Fibroblast of skin of left biceps (primary cell): ENCODE measurements around the gene RNASET2.

ENCODE experiments used
- DNase-seq, 2 experiments: peaks; one replicate each; pipeline ENCODE4 v3.0.0-alpha.2; 2013; ENCODE audit warnings: low read depth in 2 of 2

Gene RNASET2

GRCh38 chr6:166947251-166947650 is 9.1 kb downstream of the RNASET2 start:
- no peak for DNase-seq

- DNase-seq, result no peak
Measured at GRCh38 chr6:166946125-166946524, 10.2 kb downstream of the RNASET2 start.

GRCh38 chr6:166944666-166945256 is 11.6 kb downstream of the RNASET2 start:
- DNase-seq, result no peak

- no peak for DNase-seq
Measured at GRCh38 chr6:166942393-166943168, 13.8 kb downstream of the RNASET2 start.

- no peak for DNase-seq
Measured at GRCh38 chr6:166940643-166941068, 15.7 kb downstream of the RNASET2 start.

- no peak for DNase-seq
Measured at GRCh38 chr6:166939894-166940293, 16.5 kb downstream of the RNASET2 start.

- no peak for DNase-seq
Measured at GRCh38 chr6:166939345-166939744, 17.0 kb downstream of the RNASET2 start.

- DNase-seq, result no peak
Measured at GRCh38 chr6:166938704-166939103, 17.6 kb downstream of the RNASET2 start.

- no peak for DNase-seq
Measured at GRCh38 chr6:166938150-166938549, 18.2 kb downstream of the RNASET2 start.

- DNase-seq, result no peak
Measured at GRCh38 chr6:166937746-166938145, 18.6 kb downstream of the RNASET2 start.

- DNase-seq, result no peak
Measured at GRCh38 chr6:166936079-166936787, 20.1 kb downstream of the RNASET2 start.

GRCh38 chr6:166935353-166935752 is 21.0 kb downstream of the RNASET2 start:
- DNase-seq, result no peak

- no peak for DNase-seq
Measured at GRCh38 chr6:166934174-166934573, 22.2 kb downstream of the RNASET2 start.

GRCh38 chr6:166933396-166933795 is 23.0 kb downstream of the RNASET2 start:
- no peak for DNase-seq

- DNase-seq, result no peak
Measured at GRCh38 chr6:166932616-166933015, 23.7 kb downstream of the RNASET2 start.

GRCh38 chr6:166932116-166932515 is 24.2 kb downstream of the RNASET2 start:
- no peak for DNase-seq

GRCh38 chr6:166931426-166931970 is 24.9 kb downstream of the RNASET2 start:
- DNase-seq, result no peak

GRCh38 chr6:166930354-166930891 is 25.9 kb downstream of the RNASET2 start:
- DNase-seq, result no peak

GRCh38 chr6:166929542-166930189 is 26.7 kb downstream of the RNASET2 start:
- DNase-seq, result no peak

- DNase-seq, result no peak
Measured at GRCh38 chr6:166928644-166929541, 27.5 kb downstream of the RNASET2 start.
